ENCODE results near the gene ZNF512B. TPM values are rescaled to one million over a fixed set of nuclear protein-coding genes. Genes with fewer than 3 reads are reported as not detected.
A peak's percentile ranks its signal among the peaks of the same experiment; 100 is the strongest.
"Not testable (repeated sequence)": the region's sequence is repeated elsewhere in the genome, so short reads cannot be mapped to it uniquely, and the experiment has no call there.

Gene ZNF512B
- total RNA-seq, 1 donor from 2014 or later: 10.0 TPM

DNA sequence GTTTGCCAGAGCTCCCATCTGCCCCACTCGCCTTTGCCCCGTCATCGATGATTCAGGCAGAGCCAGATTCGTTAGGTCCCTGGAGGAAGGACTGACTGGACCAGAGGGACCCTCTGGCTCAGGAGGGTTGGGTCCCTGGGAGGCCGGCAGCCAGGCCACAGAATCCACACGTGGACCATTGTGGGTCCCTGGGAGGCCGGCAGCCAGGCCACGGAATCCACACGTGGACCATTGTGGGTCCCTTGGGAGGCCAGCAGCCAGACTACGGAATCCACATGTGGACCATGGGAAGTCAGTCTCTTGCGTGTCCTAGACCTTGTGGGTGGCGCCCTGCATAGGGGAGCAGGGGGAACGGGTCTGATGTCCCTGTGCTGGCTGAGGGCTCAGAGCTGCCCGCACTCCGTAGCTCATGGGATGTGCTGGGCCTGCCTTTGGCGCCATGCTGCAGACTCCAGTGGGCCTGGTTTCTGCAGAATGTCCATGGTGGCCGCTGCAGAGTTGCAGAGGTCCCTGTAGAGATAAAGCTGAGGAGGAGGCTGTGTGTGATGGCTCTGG lies 37.0 kb downstream of the ZNF512B start:
- DNase-seq: no peak

DNA sequence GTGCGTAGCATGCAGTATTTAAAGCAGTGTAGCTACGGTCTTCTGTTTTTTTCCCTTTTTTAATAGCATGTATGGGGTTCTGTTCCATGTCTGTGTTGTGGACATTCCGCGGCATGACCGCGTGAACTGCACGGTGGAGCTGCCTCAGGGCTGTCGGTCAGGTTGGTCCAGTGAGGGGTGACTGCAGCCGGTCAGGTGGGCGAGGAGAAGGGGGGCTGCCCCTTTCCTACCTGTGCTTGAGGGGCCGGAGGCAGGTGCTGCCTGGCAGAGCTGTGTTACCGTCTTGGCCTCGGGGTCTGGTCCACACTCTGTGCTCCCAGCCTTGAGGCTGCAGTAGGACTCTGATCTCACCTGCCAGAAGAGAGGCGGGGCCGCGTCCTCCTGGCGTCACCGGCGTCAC lies 38.0 kb downstream of the ZNF512B start:
- no peak for DNase-seq

DNA sequence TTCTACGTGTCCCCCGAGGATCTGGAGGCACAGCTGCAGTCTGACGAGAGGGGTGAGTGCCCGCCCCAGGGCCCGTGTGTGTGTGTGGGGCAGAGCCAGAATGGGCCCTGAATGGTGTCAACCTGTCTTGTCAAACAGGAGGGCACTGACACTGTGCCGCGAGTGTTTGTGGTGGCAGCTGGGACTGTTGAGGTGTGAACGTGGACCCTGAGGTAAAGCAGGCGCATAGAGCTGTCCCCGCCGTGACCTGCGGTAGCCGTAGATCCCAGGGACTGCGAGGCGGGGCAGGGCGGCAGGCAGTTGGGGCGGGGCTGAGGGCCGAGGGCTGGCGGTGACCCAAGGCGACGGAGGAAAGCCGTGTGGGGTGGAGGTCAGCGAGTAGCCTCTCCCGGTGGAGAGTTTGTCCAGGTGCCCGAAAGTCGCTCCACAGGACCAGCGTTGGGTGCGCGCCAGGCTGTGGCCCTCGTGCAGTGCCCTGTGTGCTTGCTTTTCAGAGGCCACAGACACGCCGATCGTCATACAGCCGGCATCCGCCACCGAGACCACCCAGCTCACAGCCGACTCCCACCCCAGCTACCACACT lies 38.7 kb downstream of the ZNF512B start:
- no peak for DNase-seq

DNA sequence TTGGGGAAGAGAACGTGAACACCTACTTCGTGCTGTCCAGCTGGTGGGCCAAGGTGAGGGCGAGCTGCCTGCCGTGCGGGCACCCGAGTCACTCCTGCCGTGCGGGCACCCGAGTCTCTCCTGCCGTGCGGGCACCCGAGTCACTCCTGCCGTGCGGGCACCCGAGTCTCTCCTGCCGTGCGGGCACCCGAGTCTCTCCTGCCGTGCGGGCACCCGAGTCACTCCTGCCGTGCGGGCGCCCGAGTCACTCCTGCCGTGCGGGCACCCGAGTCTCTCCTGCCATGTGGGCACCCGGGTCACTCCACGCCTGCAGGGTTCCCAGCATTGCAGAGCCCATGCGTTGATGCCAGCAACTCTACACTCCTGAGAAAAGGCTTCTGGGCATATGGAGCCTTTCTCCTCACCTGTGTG lies 40.3 kb downstream of the ZNF512B start:
- not testable (repeated sequence) for DNase-seq

DNA sequence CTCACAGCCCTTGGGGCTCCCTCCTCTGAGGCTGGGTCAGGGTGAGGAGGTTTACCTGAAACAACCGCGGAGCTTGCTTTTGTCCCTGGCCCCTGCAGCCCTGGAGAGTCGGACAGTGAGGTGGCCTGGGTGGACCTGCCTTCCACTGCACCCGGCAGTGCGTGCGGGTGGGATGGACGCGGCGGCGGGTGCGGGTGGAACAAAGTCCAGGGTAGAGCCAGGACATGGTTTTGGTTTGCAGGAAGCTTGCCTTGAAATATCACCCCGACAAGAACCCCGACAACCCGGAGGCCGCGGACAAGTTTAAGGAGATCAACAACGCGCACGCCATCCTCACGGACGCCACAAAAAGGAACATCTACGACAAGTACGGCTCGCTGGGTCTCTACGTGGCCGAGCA lies 40.7 kb downstream of the ZNF512B start:
- no peak for DNase-seq

DNA sequence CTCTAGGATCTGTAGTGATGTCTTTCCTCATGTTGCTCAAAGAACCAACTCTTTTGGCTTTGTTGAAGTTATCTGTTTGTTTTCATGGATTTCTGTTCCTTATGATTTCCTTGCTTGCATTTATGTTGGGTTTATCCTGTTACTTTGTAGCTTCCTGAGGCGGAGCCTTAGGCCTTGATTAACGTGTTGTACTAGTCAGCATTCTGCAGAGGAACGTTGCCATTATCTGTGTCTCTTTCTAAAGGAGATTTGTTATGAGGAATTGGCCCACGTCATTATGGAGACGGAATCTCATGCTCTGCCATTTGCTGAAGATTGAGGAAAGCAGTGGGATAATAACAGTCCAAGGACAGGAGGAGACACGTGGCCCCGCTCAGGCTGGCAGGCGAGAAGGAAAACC lies 43.4 kb downstream of the ZNF512B start:
- no peak for DNase-seq

DNA sequence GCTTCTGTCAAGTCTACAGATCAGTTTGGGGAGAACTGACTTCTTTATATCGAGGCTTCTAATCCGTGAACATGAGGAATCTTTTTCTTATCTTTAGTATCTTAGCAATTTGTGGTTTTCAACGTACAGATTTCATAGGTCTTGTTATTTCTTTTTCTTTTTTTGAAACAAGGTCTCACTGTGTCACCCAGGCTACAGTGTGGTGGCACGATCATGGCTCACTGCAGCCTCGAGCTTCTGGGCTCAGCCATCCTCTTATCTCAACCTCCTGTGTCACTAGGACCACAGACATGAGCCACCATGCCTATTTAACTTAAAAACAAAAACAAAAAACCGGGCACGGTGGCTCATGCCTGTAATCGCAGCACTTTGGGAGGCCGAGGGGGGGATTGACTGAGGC lies 45.5 kb downstream of the ZNF512B start:
- no peak for DNase-seq

DNA sequence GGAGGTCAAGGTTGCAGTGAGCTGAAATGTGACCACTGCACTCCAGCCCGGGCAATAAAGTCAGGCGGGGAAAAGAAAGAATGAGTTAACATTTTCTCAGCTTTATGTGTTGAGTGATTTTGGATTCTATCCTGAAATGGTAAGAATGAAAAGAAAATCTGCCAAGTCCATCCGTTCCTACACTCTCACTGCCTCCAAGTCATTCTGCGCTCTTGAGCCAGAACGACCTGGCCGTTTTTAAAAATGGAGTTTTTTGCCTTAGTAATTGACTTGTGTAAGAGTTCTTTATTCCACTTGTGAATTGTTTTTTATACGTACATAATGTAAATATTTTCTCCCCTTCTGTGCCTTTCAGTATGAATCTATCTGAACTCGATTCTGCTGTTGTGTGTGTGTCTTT lies 46.1 kb downstream of the ZNF512B start:
- no peak for DNase-seq

DNA sequence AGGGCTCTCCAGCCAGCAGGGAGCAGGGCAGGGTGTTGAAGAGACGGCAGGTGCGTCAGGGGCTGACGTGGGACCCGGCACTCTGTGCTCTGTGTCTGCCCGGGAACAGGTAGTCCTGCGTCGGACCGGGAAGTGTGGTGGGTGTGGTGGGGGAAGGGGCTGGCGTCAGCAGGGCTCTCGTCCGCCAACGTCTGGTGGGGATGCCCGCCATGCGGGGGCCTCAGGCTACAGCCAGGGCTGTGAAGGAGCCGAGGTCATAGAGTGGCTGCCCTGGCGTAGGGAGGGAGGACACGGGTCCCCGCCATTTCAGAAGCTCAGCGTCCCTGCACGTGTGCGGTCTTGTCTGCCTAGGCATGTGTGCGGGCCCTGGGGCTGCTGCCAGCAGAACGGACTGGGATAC lies 49.5 kb downstream of the ZNF512B start:
- no peak for DNase-seq

DNA sequence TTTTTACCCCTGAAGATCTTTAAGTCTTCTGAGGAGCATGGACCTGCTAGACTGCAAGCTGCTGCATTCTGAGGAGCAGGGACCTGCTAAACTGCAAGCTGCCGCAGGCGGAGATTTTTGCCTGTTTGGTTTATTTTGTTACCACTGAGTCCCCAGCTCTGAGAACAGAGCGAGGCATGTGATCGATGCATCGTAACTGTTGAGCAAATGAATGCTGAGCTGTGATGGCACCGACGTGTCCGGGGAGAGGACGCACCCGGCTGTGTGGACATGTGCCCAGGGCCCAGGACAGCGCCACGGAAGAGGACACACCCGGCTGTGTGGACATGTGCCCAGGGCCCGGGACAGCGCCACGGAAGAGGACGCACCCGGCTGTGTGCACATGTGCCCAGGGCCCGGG lies 50.6 kb downstream of the ZNF512B start:
- no peak for DNase-seq

DNA sequence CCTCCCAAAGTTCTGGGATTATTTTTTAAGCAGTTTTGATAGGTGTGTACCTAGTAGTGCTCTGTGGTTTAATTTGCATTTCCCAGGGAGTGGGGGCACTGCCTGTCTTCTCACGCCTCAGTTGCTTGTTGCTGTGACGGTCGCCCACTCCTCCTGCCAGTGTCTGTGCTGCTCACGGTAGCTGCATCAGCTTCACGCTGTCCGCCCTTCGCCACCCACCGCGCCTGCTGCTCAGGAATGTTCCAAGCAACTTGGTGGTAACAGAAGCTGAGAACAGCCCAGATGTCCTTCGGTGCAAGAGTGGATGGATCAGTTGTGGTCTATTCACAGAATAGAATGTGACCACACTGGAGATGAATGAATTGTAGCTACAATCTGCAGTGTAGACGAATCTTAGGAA lies 51.9 kb downstream of the ZNF512B start:
- DNase-seq: no peak

DNA sequence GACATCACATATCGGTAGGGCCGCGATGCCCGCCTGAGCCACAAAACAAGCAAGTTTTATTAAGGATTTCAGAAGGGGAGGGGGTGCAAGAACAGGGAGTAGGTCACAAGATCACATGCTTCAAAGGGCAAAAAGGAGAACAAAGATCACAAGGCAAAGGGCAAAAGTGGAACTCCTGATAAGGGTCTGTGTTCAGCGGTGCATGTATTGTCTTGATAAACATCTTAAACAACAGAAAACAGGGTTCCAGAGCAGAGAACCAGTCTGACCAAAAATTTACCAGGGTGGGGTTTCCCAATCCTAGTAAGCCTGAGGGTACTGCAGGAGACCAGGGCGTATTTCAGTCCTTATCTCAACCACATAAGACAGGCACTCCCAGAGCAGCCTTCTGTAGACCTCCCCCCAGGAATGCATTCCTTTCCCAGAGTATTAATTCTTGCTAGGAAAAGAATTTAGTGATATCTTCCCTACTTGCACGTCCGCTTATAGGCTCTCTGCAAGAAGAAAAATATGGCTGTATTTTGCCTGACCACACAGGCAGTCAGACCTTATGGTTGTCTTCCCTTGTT lies 53.3 kb downstream of the ZNF512B start:
- not testable (repeated sequence) for DNase-seq

DNA sequence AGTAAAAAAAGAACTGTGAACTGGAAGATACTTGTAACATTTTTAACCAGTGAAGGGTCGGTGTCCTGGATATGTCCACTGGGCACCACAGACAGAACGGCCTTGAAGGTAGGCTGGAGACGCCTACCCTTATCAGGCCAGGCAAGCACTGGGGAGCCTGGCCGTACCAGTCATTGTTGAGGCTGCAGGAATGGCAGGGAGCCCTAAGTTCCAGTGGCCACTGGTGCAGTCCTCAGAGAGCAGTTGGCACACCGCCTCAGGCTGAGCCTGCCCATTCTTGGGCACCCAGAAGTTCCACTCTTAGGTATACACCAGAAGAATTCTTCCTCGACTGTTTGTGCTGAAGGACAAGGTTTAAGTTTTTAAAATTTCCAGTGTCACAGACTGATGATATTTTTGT lies 54.3 kb downstream of the ZNF512B start:
- DNase-seq: no peak

DNA sequence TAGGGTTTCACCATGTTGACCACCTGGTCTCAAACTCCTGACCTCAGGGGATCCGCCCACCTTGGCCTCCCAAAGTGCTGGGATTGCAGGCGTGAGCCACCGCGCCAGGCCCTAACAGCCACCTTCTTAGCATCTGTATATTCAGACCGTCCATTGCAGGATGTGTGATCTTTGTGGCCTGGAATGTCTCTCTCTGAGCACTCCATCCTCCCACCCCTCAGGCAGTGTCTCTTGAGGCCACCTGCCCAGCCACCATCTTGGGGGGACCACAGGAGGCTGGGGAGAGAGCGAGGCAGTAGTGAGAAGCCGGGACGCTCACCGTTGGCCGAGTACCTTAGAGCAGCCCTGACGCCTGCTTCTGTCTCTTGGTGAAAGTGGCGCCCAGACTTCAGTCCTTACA lies 56.0 kb downstream of the ZNF512B start:
- DNase-seq: no peak

DNA sequence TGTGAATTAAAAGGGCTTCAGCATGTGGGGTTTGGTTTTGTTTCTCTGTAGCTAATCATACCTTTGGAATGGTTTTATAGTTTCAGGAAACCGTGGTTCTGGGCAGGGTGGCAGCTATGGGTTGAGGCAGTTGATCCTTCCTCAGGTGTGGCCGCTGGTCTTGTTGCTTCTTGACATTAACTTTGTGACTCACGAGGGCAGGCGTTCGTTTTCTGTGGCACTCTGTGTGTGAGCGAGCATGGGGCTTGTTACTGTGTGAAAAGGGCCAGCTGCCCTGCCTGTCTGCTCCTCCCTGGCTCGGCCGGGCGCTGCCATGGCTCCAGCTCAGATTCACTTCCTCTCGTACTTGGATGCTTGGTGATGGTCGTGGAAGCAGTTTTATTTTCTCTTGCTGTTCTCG lies 58.6 kb downstream of the ZNF512B start:
- peak; percentile 23 for DNase-seq

DNA sequence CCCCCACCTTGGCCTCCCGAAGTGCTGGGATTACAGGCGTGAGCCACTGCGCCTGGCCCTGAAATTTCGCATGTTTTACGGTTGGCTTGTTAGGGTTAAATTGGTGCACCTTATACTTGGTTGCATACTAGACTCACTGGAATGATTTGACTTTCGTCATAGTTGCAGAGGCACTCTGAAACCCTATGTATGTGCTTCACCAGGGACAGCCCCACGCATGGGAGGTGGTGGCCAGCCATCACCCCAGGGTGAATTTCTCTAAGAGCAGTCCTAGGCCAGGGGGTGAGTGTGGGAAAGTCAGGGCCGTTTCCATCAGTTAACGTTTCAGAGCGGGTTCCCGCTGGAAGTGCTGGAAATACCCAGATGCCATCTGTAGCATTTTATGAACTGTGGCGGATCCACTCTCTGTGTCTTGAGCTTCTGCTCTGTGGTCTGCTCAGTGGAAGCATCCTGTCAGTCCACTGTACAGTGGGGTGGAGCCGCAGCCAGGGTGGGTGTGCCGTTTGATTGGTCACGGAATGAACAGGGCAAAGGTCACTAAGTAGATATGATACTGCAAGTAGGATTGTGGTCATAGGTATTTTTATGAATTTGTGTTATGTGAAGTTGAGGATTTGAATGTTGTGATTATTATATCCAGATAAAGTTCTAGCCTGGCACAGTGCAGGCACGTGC lies 61.6 kb downstream of the ZNF512B start:
- no peak for DNase-seq

Other genes starting within 250 kb of the ZNF512B start
- gene LIME1, start 233.3 kb downstream of the ZNF512B start, total RNA-seq: 3.4 and 3.7 TPM in 2 replicates
- gene SLC2A4RG, start 230.2 kb downstream of the ZNF512B start, total RNA-seq: 11.7 and 24.1 TPM in 2 replicates
- gene ZBTB46, start 138.7 kb downstream of the ZNF512B start, total RNA-seq: 41.2 and 67.4 TPM in 2 replicates
- gene ABHD16B, start 108.4 kb downstream of the ZNF512B start, total RNA-seq: not detected in 2 replicates
- gene TPD52L2, start 104.7 kb downstream of the ZNF512B start, total RNA-seq: 169 and 181 TPM in 2 replicates
- 90.9 and 98.3 TPM in 2 replicates for gene DNAJC5, start 74.8 kb downstream of the ZNF512B start, total RNA-seq
- 40.7 and 46.4 TPM in 2 replicates for gene UCKL1, start 13.5 kb downstream of the ZNF512B start, total RNA-seq
- gene SAMD10, start 9.7 kb upstream of the ZNF512B start, total RNA-seq: 4.3 and 6.1 TPM in 2 replicates
- gene PRPF6, start 11.2 kb upstream of the ZNF512B start, total RNA-seq: 79.6 and 94.2 TPM in 2 replicates
- gene C20orf204, start 66.3 kb upstream of the ZNF512B start, total RNA-seq: 11.2 and 13.3 TPM in 2 replicates
- 82.5 and 123 TPM in 2 replicates for gene SOX18, start 79.7 kb upstream of the ZNF512B start, total RNA-seq
- 35.8 and 45.9 TPM in 2 replicates for gene TCEA2, start 93.3 kb upstream of the ZNF512B start, total RNA-seq
- gene RGS19, start 109.6 kb upstream of the ZNF512B start, total RNA-seq: 29.3 and 44.6 TPM in 2 replicates
- 3.2 and 5.4 TPM in 2 replicates for gene OPRL1, start 110.2 kb upstream of the ZNF512B start, total RNA-seq
- not detected in 2 replicates for gene LKAAEAR1, start 114.5 kb upstream of the ZNF512B start, total RNA-seq
- not detected in 2 replicates for gene NPBWR2, start 137.6 kb upstream of the ZNF512B start, total RNA-seq
- gene MYT1, start 194.5 kb upstream of the ZNF512B start, total RNA-seq: not detected in 2 replicates

Data from dermis blood vessel endothelial cell (primary cell).